ENCODE results near the gene COBL. TPM values are rescaled to one million over a fixed set of nuclear protein-coding genes. Genes with fewer than 3 reads are reported as not detected.

COBL gene
- total and polyA plus RNA-seq, 2 of the 4 experiments (the other 2 are of a cell fraction), result under 0.01 TPM; not detected in 1

DNA sequence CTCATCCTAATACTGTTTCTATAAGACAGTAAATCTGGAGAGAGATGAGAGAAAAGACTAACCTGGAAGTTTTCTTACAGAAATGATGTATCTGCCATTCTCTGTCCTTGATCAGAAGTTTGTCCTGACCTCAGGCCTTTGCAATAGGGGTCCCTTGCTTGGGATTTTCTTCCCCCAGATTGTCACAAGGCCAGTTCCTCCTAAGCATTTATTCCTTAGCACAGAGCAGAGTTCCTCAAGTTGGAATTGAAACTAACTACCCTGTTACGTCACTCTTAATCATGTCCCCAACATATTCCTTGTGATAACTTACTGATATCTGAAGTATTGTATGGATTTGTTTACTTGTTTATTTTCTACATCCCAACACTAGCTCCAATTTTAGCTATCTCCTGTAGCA lies 202.1 kb downstream of the COBL start:
- TF ChIP-seq BHLHE40 (IDR thresholded peaks at IDR 0.05; ENCODE audit: low read depth, low read length) (no peak), RAD21 (IDR thresholded peaks at IDR 0.05; ENCODE audit: low read length) (no peak)
- Histone ChIP-seq H2BK20ac (ENCODE audit: low read depth, low read length) (no peak overlapping the region), H3K27me3 (ENCODE audit: control insufficient read depth, insufficient read depth, low read length) (no peaks in the 10 kb centered on the region), H3K56ac (ENCODE audit: extremely low read depth, insufficient read depth, low read length) (no peak overlapping the region), H3K4me2 (ENCODE audit: low read depth, low read length) (no peak overlapping the region), H3K27ac (ENCODE audit: insufficient read depth, low read length) (no peak overlapping the region), H2AK9ac (replicated peaks; ENCODE audit: low read depth, low read length, poor library complexity) (no peak overlapping the region), H3K36me3 (ENCODE audit: control insufficient read depth, insufficient read depth, low read length) (no peaks in the 10 kb centered on the region), H3K4me3 (ENCODE audit: insufficient read depth, low read depth, low read length) (no peak overlapping the region), H3K23ac (ENCODE audit: low read depth, low read length) (no peak overlapping the region), H2AFZ (replicated peaks; ENCODE audit: low read length, poor library complexity) (no peak overlapping the region), H3K14ac (replicated peaks; ENCODE audit: low read depth, low read length) (no peak overlapping the region), H3K4me1 (ENCODE audit: control insufficient read depth, insufficient read depth, low read length) (no peaks in the 10 kb centered on the region), H3K9ac (ENCODE audit: low read depth, low read length) (no peak overlapping the region), H4K20me1 (ENCODE audit: insufficient read depth, low read length) (no peaks in the 10 kb centered on the region), H3K9me1 (ENCODE audit: insufficient read depth, low read length) (no peaks in the 10 kb centered on the region), H2BK120ac (ENCODE audit: low read depth, low read length) (no peak overlapping the region), H3K18ac (ENCODE audit: low read depth, low read length) (no peak overlapping the region), H3K9me3 (ENCODE audit: control insufficient read depth, insufficient read depth, low read length) (no peaks in the 10 kb centered on the region), H4K8ac (ENCODE audit: low read depth in 2 of 2, low read length in 2 of 2) (no peak overlapping the region), H2BK15ac (ENCODE audit: low read depth, low read length) (no peak overlapping the region), H3K79me1 (ENCODE audit: low read depth in 1 of 2, low read length in 2 of 2) (no peaks in the 10 kb centered on the region), H4K5ac (ENCODE audit: low read depth, low read length) (no peak overlapping the region), H2AK5ac (ENCODE audit: low read depth, low read length) (no peak overlapping the region), H3K4ac (ENCODE audit: low read depth, low read length) (no peak overlapping the region), H4K91ac (ENCODE audit: insufficient read depth, low read depth, low read length) (no peak overlapping the region), H2BK5ac (ENCODE audit: low read depth, low read length, poor library complexity, severe bottlenecking) (no peak overlapping the region)
- BruUV-seq (replicated peaks), result no TSS peak
- intact Hi-C loops (cut with micrococcal nuclease) (no loop called here), in situ Hi-C loops (cut with MboI; ENCODE audit: low sequenced_read_pairs) (no loop called here), dilution Hi-C loops (cut with HindIII; ENCODE audit: low sequenced_read_pairs, unreplicated experiment) (no loop called here)
- CTCF ChIA-PET, result no interaction called here
- POLR2A ChIA-PET (ENCODE audit: unreplicated experiment), result no interaction called here
- DNase-seq (no peak), ATAC-seq (ENCODE audit: low read depth) (no peak)
- no CpG with 5 or more reads among the region's 1 CpG for WGBS, 2 experiments (ENCODE audit: extremely low coverage in 2 of 2, insufficient read length in 1 of 2)

Data from IMR-90 (cell line).